Neural cell (in vitro differentiated cells): Measurements from ENCODE around the gene FFAR3.

ENCODE experiments used
- CTCF ChIP-seq: fragments of 450-650 bp; IDR thresholded peaks from 2 replicates; pipeline ENCODE4 v1.5.1; 2014; ENCODE audit warnings: antibody characterized with exemption, mild to moderate bottlenecking, moderate library complexity; ENCODE audit not compliant: poor library complexity, severe bottlenecking
- EP300 ChIP-seq: fragments of 450-650 bp; conservative IDR thresholded peaks from 2 replicates; pipeline ENCODE4 v1.6.1; 2014; ENCODE audit warnings: antibody characterized with exemption, mild to moderate bottlenecking, moderate library complexity; ENCODE audit not compliant: poor library complexity, severe bottlenecking
- EZH2 ChIP-seq: fragments of 200-600, 300-800 bp; shearing (Covaris generic), sonication (generic); IDR thresholded peaks from 2 replicates; pipeline ENCODE4 v1.6.1; 2014; ENCODE audit warnings: antibody characterized with exemption, low read length, borderline replicate concordance, mild to moderate bottlenecking; ENCODE audit not compliant: insufficient read depth, poor library complexity, severe bottlenecking
- MXI1 ChIP-seq: fragments of 450-650 bp; conservative IDR thresholded peaks from 2 replicates; pipeline ENCODE4 v1.6.1; 2014; ENCODE audit warnings: antibody characterized with exemption, mild to moderate bottlenecking; ENCODE audit not compliant: poor library complexity, severe bottlenecking
- POLR2AphosphoS5 ChIP-seq: IDR thresholded peaks from 2 replicates; pipeline ENCODE4 v1.6.1; 2012
- RAD21 ChIP-seq: fragments of 450-650 bp; conservative IDR thresholded peaks from 2 replicates; pipeline ENCODE4 v1.6.1; 2014; ENCODE audit warnings: antibody characterized with exemption, mild to moderate bottlenecking, moderate library complexity
- REST ChIP-seq: IDR thresholded peaks from 2 replicates; pipeline ENCODE4 v1.6.1; 2012; ENCODE audit warnings: borderline replicate concordance
- SMC3 ChIP-seq: fragments of 450-650 bp; conservative IDR thresholded peaks from 2 replicates; pipeline ENCODE4 v1.6.1; 2014; ENCODE audit warnings: antibody characterized with exemption, mild to moderate bottlenecking, moderate library complexity; ENCODE audit not compliant: poor library complexity
- TAF1 ChIP-seq: IDR thresholded peaks from 2 replicates; pipeline ENCODE4 v1.6.1; 2012; ENCODE audit warnings: low read depth

- TF ChIP-seq CTCF (no peak), POLR2AphosphoS5 (no peak), EZH2 (no peak), RAD21 (no peak), REST (no peak), EP300 (no peak), TAF1 (no peak), MXI1 (no peak), SMC3 (no peak)
Observed at GRCh38 chr19:35404879-35405622, 46.8 kb downstream of the FFAR3 start.
